ENCODE measurements around the gene DOCK11.
A peak's percentile ranks its signal among the peaks of the same experiment; 100 is the strongest.

Gene DOCK11

DNA sequence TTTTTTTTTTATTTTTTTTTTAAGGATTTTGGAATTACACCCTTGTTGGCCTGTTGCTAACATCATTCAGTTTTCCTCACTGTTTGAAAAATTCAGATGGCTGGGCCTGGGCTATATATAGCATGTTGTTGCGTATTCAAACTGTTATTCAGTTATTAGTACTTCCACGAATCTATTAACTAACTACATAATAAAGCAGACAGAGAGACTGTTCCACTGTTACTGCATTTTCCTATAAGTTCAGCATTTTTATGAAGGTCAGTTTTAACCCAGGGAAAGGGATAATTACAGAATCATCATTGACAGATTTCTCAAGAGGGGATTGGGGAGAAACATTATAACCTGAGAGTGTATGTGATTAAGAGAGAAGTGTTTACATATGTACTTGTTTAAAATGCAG, 3.1 kb downstream of the DOCK11 start:
- FAIRE-seq: no peak

DNA sequence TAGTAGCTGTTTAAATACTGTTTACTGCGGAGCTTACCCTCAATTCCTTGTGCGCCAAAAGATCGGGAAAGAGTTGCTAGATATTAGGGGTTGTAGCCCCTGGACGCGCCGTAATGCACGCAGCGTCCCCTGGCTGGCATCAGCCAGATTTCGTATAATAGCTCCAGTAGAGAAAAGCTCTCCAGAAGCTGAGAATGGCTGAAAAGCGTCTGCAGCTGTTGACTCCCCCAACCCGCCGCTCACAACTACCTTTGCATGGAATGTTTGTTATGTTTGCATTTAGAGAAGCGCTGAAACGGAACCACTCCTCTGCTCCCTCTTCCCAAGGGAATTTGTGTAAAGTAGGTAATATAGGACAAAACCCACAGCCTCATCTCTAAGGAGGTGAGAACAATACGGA, 3.7 kb downstream of the DOCK11 start:
- DNase-seq (ENCODE audit: extremely low spot score, insufficient read length, low read depth) (no peak), FAIRE-seq (no peak)

More for the DNA sequence above, 3.1 kb downstream of the DOCK11 start:
- no peak for DNase-seq (ENCODE audit: extremely low spot score, insufficient read length, low read depth)

DNA sequence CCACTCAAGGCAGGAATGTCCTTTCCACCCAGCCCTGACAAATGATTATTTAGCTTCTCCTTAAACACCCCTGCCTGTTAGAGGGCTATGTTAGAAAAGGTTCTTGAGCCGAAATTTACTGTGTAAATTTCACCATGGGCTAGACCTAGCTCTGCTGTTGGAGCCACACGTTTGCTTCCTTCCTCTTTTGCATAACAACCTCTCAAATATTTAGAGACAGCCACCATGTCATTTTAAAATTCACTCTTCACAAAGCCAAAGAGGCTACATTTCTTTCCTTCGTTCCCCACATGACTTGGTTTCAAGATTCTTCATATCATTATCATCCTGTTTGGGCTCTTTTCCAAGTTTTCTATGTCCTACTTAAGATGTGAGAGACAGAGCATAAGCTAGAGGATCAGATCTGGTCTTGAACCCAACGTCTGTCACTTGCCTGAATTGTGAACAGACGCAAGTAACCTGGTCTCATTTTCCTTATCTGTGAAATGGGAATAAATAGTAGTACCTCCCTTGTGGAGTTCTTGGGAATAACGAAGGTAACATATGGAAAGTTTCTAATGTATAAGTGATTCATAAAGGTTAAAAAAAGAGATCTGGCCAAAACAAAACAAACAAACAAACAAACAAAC, 6.7 kb downstream of the DOCK11 start:
- DNase-seq (ENCODE audit: extremely low spot score, insufficient read length, low read depth) (no peak), FAIRE-seq (peak; percentile 89)

GRCh38 chrX:118503260-118504041, 7.8 kb downstream of the DOCK11 start:
- FAIRE-seq (peak; percentile 79), DNase-seq (ENCODE audit: extremely low spot score, insufficient read length, low read depth) (no peak)

GRCh38 chrX:118504581-118504980, 9.0 kb downstream of the DOCK11 start:
- FAIRE-seq (no peak), DNase-seq (ENCODE audit: extremely low spot score, insufficient read length, low read depth) (no peak)

DNA sequence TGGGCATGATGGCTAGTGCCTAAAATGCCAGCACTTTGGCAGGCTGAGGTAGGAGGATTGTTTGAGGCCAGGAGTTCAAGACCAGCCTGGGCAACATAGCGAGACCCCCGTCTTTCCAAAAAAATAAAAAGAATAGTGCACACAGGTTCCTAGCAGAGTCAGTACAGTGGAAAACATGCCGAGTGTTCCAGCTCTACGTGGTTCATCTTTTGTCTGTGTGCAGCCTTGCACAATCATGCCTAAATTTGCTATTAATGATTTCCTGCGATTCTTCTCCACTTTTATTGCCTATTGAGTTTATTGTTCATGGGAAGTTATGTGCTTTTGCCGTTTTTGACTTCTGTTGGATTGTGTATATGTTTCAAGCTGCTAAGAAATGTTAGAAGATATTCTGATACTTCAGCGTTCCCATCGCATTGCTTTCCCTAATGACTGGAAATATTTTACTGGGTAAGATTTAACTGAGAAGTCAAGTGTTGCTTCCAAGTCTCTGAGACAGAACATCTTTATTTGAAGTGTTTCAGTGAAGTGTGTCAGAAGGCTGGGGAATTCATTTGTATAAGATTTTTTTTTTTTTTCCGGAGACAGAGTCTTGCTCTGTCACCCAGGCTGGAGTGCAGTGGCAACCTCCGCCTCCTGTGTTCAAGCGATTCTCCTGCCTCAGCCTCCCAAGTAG, 11.3 kb downstream of the DOCK11 start:
- DNase-seq (ENCODE audit: extremely low spot score, insufficient read length, low read depth) (no peak), FAIRE-seq (no peak)

DNA sequence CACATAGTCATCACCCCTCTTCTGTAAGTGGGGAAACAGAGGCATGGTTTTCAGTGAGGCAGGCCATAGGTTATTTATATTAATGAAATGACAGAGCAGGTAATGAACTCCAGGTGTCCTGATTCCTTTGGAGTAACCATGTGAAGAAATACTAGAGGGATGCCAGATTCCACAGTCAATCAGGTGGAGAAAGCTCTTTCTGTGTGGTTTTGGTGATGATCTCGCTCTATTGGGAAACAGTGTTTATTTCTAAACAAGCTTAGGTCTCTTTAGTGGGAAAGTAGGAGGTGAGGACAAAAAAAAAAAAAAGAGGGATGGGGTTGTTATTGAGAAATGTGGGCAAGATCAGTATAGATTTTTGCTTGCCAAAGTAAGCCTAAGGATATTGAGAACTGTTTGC, 12.2 kb downstream of the DOCK11 start:
- DNase-seq (ENCODE audit: extremely low spot score, insufficient read length, low read depth) (no peak), FAIRE-seq (peak; percentile 21)

GRCh38 chrX:118508221-118508620, 12.6 kb downstream of the DOCK11 start:
- no peak for FAIRE-seq
- DNase-seq (ENCODE audit: extremely low spot score, insufficient read length, low read depth): no peak

DNA sequence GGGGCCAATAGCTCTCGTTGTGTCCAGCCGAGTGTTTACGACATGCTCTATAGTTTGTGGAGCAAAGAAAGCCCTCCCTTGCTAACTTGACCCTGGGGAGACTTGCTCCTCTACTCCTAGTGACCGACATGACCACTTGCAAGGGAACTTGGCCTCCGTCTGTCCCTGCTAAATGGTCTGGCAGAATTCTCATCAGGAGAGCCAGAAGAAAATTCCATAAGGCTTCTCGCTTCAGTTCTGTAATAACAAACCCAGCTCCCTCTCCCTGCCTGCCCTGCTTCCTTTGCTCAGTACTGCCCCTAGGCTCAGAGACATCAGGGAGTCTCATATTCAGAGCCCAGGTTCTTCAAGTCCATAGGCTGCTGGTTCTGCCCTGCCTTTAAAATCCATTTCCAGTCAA, 13.0 kb downstream of the DOCK11 start:
- DNase-seq (ENCODE audit: extremely low spot score, insufficient read length, low read depth) (no peak), FAIRE-seq (no peak)

DNA sequence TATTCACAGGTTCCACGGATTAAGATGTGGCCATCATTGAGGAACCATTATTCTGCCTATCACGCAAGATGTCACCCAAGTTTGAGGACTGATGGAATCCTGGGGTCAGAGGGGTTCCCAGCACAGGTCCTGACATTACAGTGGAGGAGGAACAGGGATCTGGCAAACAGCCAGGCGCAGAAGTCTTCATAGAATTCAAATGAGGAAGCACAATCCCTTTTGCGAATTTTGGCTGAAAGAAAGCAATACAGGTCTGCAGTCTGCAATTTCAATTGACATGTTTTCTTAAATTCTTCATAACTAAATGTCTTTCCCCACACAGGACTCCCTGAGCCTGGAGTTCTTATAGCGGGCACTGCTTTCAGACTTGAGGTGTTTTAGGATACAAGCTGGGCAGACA, 14.5 kb downstream of the DOCK11 start:
- FAIRE-seq (no peak), DNase-seq (ENCODE audit: extremely low spot score, insufficient read length, low read depth) (no peak)

GRCh38 chrX:118513120-118513898, 17.7 kb downstream of the DOCK11 start:
- DNase-seq (ENCODE audit: extremely low spot score, insufficient read length, low read depth): no peak
- FAIRE-seq: no peak

- DNase-seq (ENCODE audit: extremely low spot score, insufficient read length, low read depth): no peak
- peak; percentile 35 for FAIRE-seq
Measured at GRCh38 chrX:118519411-118520215, 24.0 kb downstream of the DOCK11 start.

- DNase-seq (ENCODE audit: extremely low spot score, insufficient read length, low read depth) (no peak), FAIRE-seq (no peak)
Measured at GRCh38 chrX:118520216-118521206, 24.9 kb downstream of the DOCK11 start.

DNA sequence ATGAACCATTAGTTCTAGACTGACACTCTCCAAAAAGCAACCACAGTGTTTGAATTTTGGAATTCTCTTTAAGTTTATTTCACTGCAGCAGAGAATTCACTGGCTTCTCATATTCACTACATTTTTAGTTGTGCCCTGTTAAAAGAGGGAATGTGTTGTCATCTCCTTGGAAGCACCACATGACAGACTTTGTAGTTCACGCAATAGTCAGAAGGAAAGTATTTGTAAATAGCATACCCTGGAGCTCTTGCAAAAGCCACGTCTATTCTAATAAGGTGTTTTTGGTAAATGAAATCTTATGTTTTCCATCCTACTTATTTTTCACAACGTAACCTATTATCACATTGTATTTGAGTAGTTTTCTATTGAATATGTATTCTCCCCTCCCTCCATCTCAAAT, 25.8 kb downstream of the DOCK11 start:
- no peak for FAIRE-seq
- no peak for DNase-seq (ENCODE audit: extremely low spot score, insufficient read length, low read depth)

DNA sequence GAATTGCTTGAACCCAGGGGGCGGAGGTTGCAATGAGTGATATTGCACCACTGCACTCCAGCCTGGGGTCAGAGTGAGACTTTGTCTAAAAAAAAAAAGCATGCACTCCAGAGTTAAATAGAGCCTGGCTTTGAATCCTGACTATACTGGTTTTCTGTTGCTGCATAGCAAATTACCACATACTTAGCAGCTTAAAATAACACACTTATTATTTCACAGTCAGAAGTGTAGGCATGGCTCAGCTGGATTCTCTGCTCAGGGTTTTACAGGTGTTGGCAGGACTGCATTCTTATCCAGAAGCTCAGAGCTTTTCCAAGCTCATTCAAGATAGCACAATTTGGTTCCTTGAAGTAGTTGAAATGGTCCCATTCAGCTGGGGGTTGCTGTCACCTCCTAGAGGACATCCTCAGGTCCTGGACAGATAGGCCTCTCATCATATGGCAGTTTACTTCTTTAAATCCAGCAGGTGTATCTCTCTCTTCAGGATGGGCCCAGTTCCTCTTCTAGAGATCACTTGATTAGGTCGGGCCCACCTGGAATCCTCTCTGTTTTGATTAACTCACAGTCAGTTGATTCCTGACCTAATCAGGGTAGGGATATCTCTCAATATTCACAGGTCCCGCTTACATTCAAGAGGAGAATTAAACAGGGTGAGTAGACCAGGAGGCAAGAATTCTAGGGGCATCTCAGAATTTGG, 26.8 kb downstream of the DOCK11 start:
- DNase-seq (ENCODE audit: extremely low spot score, insufficient read length, low read depth): no peak
- FAIRE-seq: no peak

- FAIRE-seq (peak; percentile 56), DNase-seq (ENCODE audit: extremely low spot score, insufficient read length, low read depth) (no peak)
Measured at GRCh38 chrX:118523920-118524319, 28.3 kb downstream of the DOCK11 start.

GRCh38 chrX:118524344-118524743, 28.7 kb downstream of the DOCK11 start:
- FAIRE-seq: no peak

GRCh38 chrX:118525174-118525730, 29.6 kb downstream of the DOCK11 start:
- no peak for DNase-seq (ENCODE audit: extremely low spot score, insufficient read length, low read depth)
- FAIRE-seq: peak; percentile 9

More at GRCh38 chrX:118524344-118524743, 28.7 kb downstream of the DOCK11 start:
- DNase-seq (ENCODE audit: extremely low spot score, insufficient read length, low read depth): no peak

All from GM18507 (cell line).